C1 segment of cervical spinal cord (tissue), 14 donors: ENCODE results near the gene COL27A1.

Experiments
- DNase-seq, 14 donors: peaks; one replicate each; lab custom pipeline; 2025; lab: John Stamatoyannopoulos, UW

Gene COL27A1

DNA sequence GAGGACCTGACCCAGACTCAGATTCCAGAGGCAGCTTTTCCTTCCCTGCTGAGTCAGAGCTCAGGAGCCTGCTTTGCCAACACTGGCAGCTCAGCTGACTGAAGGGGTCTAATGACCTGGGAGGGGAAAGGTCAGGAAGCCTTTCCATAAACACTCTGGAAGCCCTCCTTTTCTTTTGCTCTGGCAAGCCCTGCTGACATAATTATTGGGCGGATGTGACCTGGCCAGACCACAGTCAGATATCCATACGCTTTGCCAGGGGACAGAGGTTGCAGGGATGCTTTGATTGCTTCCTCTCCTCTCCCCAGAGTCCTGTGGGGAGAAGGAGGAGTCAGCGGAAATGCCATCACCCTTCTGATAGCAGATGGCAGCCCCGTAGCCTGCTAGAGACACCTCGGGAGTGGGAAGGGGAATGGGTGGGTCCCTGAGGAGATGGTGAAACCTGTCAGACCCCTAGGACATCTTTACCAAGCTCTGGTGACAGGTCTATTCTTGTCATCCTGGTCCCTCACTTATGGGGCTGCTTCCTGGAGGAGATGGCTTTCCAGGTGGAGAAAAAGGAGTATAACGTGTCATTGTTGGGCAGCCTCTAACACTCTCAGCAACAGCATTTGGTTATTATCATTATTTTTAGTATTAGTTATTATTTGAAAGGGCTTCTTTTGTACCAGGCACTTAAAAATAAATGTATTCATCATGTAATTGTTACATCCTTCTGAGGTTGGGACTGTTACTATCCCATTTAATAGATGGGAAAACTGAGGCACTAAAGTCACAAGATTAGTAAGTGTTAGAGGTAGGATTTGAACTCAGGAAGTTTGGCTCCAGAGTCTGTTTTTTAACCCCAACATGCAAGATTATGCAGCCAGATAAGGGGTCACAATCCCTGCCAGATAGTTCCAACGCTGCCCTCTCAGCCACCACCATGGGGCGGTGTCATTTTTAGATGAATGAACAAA lies 11.6 kb downstream of the COL27A1 start:
- no peak for DNase-seq

DNA sequence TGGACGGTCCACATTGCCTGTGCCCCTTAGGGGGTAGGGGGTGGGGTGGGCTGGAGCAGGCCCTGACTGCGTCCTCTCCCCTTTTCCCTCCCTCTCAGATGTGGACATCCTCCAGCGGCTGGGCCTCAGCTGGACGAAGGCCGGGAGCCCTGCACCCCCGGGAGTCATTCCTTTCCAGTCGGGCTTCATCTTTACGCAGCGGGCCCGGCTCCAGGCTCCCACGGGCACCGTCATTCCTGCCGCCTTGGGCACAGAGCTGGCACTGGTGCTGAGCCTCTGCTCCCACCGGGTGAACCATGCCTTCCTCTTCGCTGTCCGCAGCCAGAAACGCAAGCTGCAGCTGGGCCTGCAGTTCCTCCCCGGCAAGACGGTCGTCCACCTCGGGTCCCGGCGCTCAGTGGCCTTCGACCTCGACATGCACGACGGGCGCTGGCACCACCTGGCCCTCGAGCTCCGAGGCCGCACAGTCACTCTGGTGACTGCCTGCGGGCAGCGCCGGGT lies 12.3 kb downstream of the COL27A1 start:
- no peak for DNase-seq

DNA sequence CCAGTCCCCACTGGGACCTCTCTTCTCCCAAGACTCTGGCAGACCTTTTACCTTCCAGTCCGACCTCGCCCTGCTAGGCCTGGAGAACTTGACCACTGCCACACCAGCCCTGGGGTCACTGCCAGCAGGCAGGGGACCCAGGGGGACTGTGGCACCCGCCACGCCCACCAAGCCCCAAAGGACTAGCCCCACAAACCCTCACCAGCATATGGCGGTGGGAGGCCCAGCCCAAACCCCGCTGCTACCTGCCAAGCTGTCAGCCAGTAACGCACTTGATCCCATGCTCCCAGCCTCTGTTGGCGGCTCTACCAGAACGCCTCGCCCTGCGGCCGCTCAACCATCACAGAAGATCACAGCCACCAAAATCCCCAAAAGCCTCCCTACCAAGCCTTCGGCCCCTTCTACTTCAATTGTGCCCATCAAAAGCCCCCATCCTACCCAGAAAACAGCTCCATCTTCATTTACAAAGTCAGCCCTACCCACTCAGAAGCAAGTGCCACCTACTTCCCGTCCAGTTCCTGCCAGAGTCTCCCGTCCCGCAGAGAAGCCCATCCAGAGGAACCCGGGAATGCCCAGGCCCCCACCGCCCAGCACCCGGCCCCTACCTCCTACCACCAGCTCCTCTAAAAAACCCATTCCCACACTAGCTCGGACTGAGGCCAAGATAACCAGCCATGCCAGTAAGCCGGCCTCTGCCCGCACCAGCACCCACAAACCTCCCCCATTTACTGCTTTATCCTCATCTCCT lies 13.1 kb downstream of the COL27A1 start:
- no peak for DNase-seq

DNA sequence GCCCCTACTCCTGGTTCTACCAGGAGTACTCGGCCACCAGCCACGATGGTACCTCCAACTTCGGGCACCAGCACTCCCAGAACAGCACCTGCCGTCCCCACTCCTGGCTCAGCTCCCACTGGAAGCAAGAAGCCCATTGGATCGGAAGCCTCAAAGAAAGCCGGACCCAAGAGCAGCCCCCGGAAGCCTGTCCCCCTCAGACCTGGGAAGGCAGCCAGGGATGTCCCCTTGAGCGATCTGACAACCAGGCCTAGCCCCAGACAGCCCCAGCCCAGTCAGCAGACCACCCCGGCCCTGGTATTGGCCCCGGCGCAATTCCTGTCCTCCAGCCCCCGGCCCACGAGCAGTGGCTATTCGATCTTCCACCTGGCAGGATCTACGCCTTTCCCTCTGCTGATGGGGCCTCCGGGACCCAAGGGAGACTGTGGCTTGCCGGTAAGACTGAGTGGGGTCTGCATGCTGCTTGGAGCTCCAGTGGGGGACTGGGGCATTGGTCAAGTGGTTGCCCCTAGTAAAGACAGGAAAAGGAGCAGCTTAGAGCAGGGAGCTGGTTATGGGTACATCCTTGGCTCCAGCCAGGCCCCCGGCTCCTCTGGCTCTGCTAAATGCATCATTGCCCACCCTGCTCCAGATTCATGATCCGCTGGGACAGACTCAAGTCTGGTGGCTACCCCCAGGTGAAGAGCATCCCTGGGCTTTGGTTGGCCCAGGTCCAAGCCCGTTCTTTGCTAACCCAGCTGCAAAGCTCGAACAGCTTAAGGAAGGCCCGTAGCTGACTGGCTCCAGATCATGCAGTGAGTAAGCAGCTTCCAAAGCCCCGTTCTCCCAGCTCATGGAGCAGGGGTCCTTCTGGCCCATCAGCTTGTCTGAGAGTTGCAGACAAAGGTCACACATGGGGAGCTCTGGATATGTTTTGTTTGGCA lies 14.0 kb downstream of the COL27A1 start:
- no peak for DNase-seq

DNA sequence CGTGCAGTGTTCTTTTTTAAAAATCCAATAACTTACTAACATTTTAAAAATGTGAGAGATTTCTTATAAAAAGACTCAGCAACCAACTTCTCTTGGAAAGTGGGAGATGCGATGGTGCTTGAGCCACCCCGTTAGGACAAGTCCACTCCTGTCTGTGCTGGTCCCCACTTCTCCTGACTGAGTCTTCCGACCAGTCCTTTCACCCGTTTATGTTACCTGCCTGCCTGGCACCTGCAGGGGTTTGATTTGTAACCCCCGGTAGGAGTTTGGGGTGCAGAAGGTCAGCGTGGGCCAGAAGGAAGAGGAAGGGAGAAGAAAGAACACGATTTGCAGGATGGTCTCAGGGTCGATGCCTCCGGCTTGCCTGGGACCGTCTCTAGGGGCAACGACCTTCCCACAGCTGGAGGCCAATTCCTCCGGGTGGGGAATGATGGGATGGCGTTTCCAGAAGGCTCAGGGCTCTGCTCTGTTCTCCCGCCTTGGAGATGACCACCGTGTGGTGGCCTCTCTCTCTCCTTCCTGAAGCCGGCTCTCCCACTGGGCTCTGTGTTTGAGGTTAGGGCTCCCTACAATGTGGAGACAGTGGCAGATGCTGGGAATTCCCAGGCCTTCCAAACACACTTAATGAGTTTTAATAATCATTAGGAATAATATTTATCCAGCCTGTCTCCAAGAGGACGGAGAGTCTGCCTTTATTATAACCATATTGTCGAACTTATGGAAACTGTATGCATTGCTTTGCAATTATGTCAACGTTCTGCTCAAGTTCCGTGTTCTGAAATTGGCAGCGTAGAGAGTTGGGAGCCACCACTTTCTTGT lies 14.8 kb downstream of the COL27A1 start:
- DNase-seq, result no peak

DNA sequence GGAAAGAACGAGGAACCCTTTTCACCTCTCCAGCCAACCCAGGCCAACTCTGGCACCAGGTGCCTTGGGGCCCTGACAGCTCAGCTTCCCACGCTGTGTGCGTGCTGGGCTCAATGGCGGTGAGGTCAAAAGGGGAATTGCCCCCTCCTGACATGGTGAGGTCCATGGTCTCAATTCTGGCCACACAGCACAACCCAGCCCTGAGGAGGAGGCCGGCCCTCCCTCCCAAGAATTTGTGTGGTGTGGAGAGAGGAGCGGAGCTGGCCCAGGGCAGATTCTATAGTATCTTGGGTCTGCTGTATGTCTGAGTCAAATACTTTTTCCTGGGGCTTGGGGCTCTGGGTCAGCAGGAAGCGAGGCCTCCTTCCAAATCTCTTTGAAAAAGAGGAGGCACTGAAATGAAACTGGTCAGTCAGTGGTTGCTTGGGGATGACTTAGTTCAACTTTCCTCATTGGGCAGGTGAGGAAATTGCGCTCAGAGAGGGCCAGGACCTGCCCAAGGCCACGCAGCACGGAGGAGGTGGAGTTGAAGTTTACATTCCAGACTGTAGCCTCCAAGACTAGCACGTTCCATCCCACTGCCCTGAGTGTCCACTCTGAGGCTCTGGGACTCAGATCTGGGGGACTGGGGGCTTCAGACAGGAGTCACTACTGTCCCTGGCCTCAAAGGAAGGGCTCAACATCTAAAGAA lies 15.6 kb downstream of the COL27A1 start:
- no peak for DNase-seq

DNA sequence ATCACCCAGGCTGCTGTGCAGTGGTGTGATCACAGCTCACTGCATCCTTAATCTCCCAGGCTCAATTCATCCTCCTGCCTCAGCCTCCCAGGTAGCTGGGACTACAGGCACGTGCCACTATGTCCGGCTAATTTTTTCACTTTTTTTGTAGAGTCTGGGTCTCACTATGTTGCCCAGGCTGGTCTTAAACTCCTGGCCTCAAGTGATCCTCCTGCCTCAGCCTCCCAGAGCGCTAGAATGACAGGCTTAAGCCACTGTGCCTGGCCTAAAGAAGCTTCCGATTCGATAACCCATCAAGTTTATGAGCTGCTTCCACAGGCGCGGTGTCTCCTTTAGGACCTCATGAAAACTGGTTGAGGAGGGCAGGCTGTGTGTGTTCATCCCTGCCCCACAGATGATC lies 16.2 kb downstream of the COL27A1 start:
- DNase-seq, result no peak

DNA sequence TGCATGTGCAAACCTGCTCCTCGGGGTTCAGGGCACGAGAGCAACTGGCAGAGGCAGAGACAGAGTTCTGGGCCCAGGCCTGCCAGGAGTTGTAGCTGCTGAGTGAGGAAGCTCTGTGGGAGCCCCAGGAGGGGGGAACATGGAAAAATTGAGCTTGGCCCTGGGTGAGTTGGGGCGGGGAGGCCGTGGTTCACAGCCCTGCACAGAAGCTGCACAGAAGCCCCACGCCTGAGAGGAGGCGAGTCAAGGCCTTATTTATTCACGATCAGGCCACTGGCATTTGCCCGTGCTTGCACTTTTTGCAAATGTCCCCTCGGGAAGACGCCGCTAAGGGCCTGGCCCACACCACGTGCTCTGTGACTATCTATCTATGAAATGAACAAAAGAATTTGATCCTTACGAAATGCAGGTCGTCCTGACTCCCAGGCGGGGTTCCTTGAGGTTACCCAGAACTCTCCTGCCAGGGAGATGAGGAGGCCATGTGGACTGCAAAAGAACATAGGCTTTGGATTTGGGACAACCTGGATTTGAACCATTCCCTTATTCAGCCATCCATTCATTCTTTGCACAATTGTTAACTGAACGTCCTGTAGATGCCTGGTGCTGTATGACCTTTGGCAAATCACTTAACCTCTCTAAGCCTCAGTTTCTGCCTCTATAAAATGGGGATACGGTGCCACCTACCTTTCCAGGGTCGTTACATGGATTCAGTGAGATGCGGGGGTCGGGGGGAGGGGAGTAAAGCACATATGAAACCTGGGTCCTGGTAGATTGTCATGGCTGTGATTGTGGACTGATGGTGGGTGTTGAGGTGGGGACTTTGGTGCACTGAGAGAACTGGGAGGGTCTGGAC lies 17.9 kb downstream of the COL27A1 start:
- DNase-seq, result no peak

DNA sequence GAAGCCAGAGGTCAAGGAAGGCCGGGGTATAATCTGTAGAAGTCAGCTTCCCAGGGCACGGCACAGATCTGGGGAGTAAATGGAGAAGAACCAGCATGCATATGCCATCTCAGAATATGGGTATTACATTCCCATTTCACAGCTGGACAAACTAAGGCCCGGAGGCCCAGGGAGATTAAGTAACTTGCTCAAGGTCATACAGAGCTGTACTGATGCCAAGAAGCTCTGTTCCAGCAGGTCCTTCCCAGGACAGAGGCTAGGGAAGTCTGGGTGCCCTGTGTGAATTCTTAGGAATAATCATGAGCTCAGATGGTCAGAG lies 19.2 kb downstream of the COL27A1 start:
- DNase-seq, result no peak

DNA sequence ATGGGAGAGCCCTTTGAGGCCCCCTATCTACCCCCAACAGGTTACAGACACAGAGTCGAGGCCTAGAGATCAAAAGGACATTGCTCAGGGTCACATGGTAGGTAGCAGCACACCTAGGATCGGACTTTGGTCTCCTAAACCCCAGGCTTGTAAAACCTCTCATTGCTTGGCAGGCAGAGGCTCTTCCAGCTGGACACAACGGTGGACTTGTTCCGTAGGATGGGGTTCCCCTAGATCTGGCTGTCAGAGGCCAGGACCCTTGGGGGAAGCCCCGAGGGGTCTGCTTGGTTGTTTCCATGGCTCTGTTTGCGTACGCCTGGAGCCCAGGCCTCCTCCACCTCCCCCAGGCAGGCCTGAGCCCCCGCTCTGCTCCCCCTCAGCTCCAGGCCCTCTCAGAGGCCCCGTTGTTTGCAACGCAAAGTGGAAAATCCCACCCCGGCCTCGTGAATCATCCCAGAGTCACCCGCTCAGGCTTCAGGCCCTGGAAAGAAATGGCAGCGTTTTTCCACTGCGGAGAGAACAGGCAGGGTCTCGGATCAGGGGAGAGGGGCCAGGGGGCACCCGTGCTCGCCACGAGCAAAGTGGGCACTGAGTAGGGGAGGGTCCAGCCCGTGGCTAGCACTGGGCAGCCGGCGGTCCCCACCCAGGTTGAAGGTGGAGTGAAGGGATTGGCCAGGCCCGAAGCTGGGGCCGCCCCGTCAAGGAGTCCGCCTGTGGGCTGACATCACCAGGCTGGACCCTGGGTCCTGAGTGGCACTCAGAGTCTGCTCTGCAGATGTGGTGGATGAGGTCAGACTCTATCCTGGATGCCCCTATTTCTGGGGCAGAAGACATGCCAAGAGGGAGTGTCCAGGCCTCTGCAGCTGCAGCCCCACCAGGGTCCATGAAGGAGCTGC lies 19.8 kb downstream of the COL27A1 start:
- peak in 4 of 14 donors; percentile 8 to 70 (median 26) for DNase-seq

DNA sequence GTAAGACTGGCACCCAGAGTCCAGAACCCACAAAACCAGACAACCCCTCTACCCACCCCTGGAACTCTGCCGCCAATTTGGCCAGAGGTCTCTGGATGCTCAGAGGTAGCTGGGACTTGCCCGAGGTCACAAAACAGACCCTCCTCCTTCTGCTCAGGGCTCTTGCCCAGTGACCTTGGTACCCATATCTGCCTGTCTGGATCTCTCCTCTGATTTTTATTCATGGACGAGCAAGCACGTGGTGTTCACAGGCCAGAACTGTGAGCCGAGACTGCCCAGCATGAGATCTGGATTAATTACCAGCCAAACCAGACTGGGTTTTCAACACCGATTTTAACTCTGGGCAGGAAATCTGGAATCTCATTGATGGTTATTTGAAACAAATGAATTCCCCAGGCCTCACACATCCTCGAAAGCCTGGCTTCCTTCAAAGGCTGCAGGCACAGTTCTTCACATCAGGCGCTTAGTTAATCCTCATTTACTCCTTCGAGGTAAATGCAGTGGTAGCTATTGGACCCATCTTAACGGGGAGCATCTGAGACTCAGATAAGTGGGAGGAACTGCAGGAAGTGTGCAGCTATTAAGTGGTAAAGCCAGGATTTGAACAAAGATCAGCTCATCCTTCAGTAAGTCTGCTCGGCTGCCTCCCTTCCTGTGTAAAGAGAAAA lies 21.4 kb downstream of the COL27A1 start:
- peak in 1 of 14 donors; percentile 65 for DNase-seq

DNA sequence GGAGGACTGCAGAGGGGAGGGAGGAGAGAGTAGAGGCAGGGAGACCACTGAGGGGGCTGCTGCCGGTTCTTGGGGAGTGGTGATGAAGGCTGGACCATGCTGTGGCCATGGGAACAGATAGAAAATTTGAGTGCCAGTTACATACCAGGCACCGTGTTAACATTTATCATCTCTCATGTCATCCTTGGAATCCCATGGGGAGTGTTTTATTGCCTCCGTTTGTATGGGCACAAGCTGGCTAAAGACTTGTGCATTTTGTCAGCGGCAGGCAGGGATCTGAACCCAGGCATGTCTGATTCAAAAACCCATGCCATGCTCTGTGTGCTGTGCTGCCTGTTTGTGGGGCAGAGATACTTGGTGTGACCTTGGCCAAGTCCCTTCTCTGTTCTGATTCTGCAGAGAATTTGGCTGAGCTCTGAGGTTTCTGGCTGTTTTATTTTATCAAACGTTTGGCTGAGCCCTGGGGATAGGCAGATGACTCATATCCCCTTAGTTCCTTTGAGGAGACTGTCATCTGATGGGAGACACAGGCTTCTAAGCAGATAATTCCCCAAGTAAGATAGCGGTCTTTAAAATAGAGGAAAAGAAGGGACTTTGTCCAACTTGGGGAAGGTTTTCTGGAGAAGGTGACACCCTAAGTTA lies 22.2 kb downstream of the COL27A1 start:
- no peak for DNase-seq

DNA sequence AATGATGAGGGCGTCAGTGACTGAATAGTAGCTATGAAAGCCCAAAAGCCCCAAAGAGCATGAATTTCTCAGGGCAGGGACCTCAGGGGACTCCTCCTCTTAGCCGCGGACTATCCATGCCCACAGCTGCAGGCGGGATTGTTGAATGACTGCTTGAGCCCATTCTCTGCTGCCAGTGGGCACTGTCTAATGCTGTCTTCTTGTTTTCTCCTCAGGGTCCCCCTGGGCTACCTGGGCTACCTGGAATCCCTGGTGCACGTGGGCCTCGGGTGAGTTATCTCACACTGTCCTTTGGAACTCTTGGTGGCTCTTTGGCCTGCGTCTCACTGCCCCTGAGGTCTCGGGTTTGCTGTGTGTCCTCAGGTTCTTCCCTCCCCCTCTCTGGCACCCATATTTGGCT lies 22.7 kb downstream of the COL27A1 start:
- no peak for DNase-seq

DNA sequence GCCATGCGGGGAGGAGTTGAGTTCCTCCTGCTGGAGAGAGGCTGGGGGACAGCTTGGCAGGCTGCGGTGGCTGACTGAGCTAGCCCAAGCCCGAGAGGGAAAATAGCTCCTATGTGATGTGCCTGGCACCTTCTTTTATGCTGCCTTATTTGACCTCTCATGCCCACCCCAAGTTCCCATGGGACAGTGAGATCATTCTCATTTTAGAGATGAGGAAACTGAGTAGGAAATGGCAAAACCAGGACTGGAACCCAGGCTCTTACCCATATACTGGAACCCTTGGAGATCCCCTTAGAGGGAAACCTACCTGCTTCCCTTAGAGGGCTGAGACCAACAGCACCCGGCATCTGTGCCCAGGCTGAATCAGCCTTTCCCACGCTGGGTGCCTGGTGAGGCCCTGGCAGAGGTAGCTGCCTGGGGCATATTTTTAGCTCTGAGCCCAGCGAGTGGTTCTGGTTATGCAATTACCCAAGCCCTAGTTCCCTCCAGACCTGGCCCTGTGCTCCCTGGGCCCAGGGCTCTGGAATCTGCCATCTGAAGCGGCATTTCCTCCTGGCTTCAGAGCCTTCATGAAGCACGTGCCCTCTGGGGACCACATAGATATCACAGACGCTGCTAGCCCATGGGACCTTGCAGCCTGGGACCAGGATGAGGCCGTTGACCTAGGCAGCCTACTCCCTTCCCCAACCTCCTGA lies 23.6 kb downstream of the COL27A1 start:
- DNase-seq, result peak in 1 of 14 donors; percentile 86

DNA sequence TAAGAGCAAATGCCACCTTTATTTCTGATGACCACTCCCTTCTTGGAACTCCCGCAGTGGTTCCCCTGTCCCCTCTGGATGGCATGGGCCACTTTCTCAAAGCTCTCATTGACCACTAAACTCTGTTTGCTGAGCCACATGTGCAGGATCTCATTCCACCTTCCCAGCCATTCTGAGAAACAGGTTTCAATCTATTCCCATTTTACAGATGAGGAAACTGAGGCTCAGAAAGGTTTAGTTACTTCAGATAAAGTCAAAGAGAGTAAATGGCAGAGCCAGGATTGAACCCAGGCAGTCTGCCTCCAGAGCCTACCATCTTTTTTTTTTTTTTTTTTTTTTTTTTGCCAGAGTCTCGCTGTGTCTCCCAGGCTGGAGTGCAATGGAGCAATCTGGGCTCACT lies 24.2 kb downstream of the COL27A1 start:
- no peak for DNase-seq
